Caco-2 (cell line): ENCODE results near the gene TAF3. TPM values are rescaled to one million over a fixed set of nuclear protein-coding genes. Genes with fewer than 3 reads are reported as not detected.

ENCODE experiments used
- BruUV-seq: library from RNA; stranded (reverse); fragments of 400-500 nt; replicated peaks from 2 replicates; lab custom pipeline; 2021; lab: Mats Ljungman, UMichigan
- CTCF ChIA-PET: fragments of 300-600 bp; sonication (Branson Sonifier 250); formaldehyde crosslinking; loops from one replicate; lab custom pipeline; 2022; ENCODE audit warnings: antibody characterized with exemption; lab: Charles Lee
- POLR2A ChIA-PET: fragments of 300-600 bp; sonication (Branson Sonifier 250); formaldehyde crosslinking; loops from one replicate; lab custom pipeline; 2022; ENCODE audit warnings: antibody characterized with exemption; lab: Charles Lee
- DNase-seq, 2 experiments: peaks; one replicate each; pipeline versions ENCODE4 v3.0.0 to v3.0.0-alpha.2; 2020 to 2022
- H3K27me3 ChIP-seq: replicated peaks from 2 replicates; pipeline ENCODE4 v1.6.0; 2011; ENCODE audit warnings: low read length; ENCODE audit not compliant: control insufficient read depth, insufficient read depth
- H3K36me3 ChIP-seq: 2 replicates; pipeline ENCODE4 v1.5.1; 2011; ENCODE audit warnings: low read length; ENCODE audit not compliant: control insufficient read depth, insufficient read depth
- H3K4me1 ChIP-seq: fragments of 250-450 bp; sonication (Bioruptor Pico); 2 replicates; pipeline ENCODE4 v1.5.1; 2020; ENCODE audit warnings: mild to moderate bottlenecking
- H3K4me3 ChIP-seq: 2 replicates; pipeline ENCODE4 v1.5.1; 2011; ENCODE audit warnings: low read depth, mild to moderate bottlenecking, control low read depth, low read length
- H3K9me3 ChIP-seq: fragments of 250-450 bp; sonication (Bioruptor Pico); 2 replicates; pipeline ENCODE4 v1.5.1; 2020; ENCODE audit warnings: mild to moderate bottlenecking, moderate library complexity
- H3K27ac Mint-ChIP-seq: one replicate; pipeline ENCODE4 v1.8.0; 2022; ENCODE audit warnings: mixed read lengths; ENCODE audit not compliant: unreplicated experiment
- H3K27me3 Mint-ChIP-seq: one replicate; pipeline ENCODE4 v1.8.0; 2022; ENCODE audit warnings: mixed read lengths; ENCODE audit not compliant: insufficient read depth, unreplicated experiment
- H3K36me3 Mint-ChIP-seq: one replicate; pipeline ENCODE4 v1.8.0; 2022; ENCODE audit warnings: mild to moderate bottlenecking, mixed read lengths; ENCODE audit not compliant: insufficient read depth, unreplicated experiment
- H3K4me1 Mint-ChIP-seq: one replicate; pipeline ENCODE4 v1.8.0; 2022; ENCODE audit warnings: low read depth, mixed read lengths; ENCODE audit not compliant: unreplicated experiment
- H3K4me3 Mint-ChIP-seq: one replicate; pipeline ENCODE4 v1.8.0; 2022; ENCODE audit warnings: mild to moderate bottlenecking, moderate library complexity, mixed read lengths; ENCODE audit not compliant: unreplicated experiment
- H3K9me3 Mint-ChIP-seq: one replicate; pipeline ENCODE4 v1.8.0; 2022; ENCODE audit warnings: mixed read lengths; ENCODE audit not compliant: unreplicated experiment
- CTCF ChIP-seq, 2 experiments: fragments of 200-600 bp in 1 of 2; IDR thresholded peaks; 1 replicate in 1 of 2; 2 replicates in 1 of 2; pipeline versions ENCODE4 v1.5.1 to v1.8.0; 2011 to 2022; ENCODE audit warnings: antibody characterized with exemption in 1 of 2, control low read depth in 1 of 2, inconsistent platforms in 1 of 2, low read depth in 1 of 2, low read length in 1 of 2, mild to moderate bottlenecking in 1 of 2, moderate library complexity in 1 of 2; ENCODE audit not compliant: insufficient read depth in 1 of 2, severe bottlenecking in 1 of 2, unreplicated experiment in 1 of 2
- intact Hi-C: fragments of 100-400 bp; cut with micrococcal nuclease; formaldehyde crosslinking; loops from one replicate; pipeline ENCODE4 v1.10.0; 2022; ENCODE audit not compliant: unreplicated experiment
- total RNA-seq: library from RNA; stranded (reverse); gene quantifications from 2 replicates; pipeline ENCODE4 v1.2.3, GENCODE V29; 2022

The TAF3 gene
- total RNA-seq, 1 experiment from 2014 or later: 30.6 TPM

- Mint-ChIP-seq H3K4me1 (peaks cover 29% of the 10 kb centered on the region), H3K27me3 (no peaks in the 10 kb centered on the region), H3K36me3 (peaks cover 59% of the 10 kb centered on the region), H3K9me3 (no peaks in the 10 kb centered on the region), H3K27ac (peak within 1 kb of the TSS; percentile 87), H3K4me3 (peak within 1 kb of the TSS; percentile 87)
- peak within 1 kb of the TSS; percentile 68 for H3K4me3 ChIP-seq
- no peak for TF ChIP-seq CTCF (IDR thresholded peaks at IDR 0.05; ENCODE audit: insufficient read depth in 1 of 2, low read depth in 1 of 2, low read length in 1 of 2, severe bottlenecking in 1 of 2, unreplicated experiment in 1 of 2)
- DNase-seq: peak; percentile 86 to 88
- H3K9me3 ChIP-seq: no peaks in the 10 kb centered on the region
- POLR2A ChIA-PET: interaction anchor here (0.6 to 0.7 kb wide), 3 partner anchors 22 to 325 kb away, joined by 3 to 10 read pairs (median 9); no protein-coding TSS in a partner anchor
- intact Hi-C loops: loop anchor here (5.0 to 10.0 kb wide), 7 partner anchors 138 to 1250 kb away; no protein-coding TSS in a partner anchor
- no peaks in the 10 kb centered on the region; the same call in none of the 2 replicates for H3K36me3 ChIP-seq
- CTCF ChIA-PET: interaction anchor here (0.6 to 1.0 kb wide), 6 partner anchors 10 to 513 kb away, joined by 3 to 4 read pairs (median 4); no protein-coding TSS in a partner anchor
- H3K27me3 ChIP-seq: no peaks in the 10 kb centered on the region
- peaks cover 27% of the 10 kb centered on the region for H3K4me1 ChIP-seq
- no TSS peak for BruUV-seq
Observed at GRCh38 chr10:8054494-8055407, 236.4 kb downstream of the TAF3 start, which contains the start of gene GATA3. Gene GATA3 (plus strand): TSS chr10:8054688. CDS start chr10:8055656, 968 bp downstream.

- Histone ChIP-seq H3K4me3 (no peak overlapping the region), H3K4me1 (peaks cover 27% of the 10 kb centered on the region), H3K36me3 (no peaks in the 10 kb centered on the region; the same call in none of the 2 replicates), H3K9me3 (no peaks in the 10 kb centered on the region), H3K27me3 (no peaks in the 10 kb centered on the region)
- peaks cover 36% of the 10 kb centered on the region for H3K4me1 Mint-ChIP-seq
- peaks cover 64% of the 10 kb centered on the region for H3K36me3 Mint-ChIP-seq
- H3K27me3 Mint-ChIP-seq: no peaks in the 10 kb centered on the region
- H3K27ac Mint-ChIP-seq: peak overlapping the region; percentile 87
- peak overlapping the region; percentile 87 for H3K4me3 Mint-ChIP-seq
- ChIA-PET POLR2A (interaction anchor here (0.5 kb wide), 1 partner anchor 77 kb away, joined by 4 read pairs; no protein-coding TSS in a partner anchor), CTCF (no interaction called here)
- no peak for TF ChIP-seq CTCF (IDR thresholded peaks at IDR 0.05; ENCODE audit: insufficient read depth in 1 of 2, low read depth in 1 of 2, low read length in 1 of 2, severe bottlenecking in 1 of 2, unreplicated experiment in 1 of 2)
- DNase-seq: no peak
- intact Hi-C loops: loop anchor here (10.0 kb wide), 1 partner anchor 1249 kb away; no protein-coding TSS in a partner anchor
- no TSS peak for BruUV-seq
- no peaks in the 10 kb centered on the region for H3K9me3 Mint-ChIP-seq
Observed at GRCh38 chr10:8055420-8056349, 237.4 kb downstream of the TAF3 start.
